Vagina (tissue), 2 donors: Measurements from ENCODE around the gene WSCD1.

Experiments
- POLR2A ChIP-seq, 2 donors: fragments of 450-650 bp; IDR thresholded peaks; one replicate each; pipeline ENCODE4 v1.6.1; 2017; ENCODE audit warnings: antibody characterized with exemption in 2 of 2, mild to moderate bottlenecking in 2 of 2, moderate library complexity in 2 of 2
- POLR2AphosphoS5 ChIP-seq, 2 donors: sonication (generic); formaldehyde crosslinking; IDR thresholded peaks; one replicate each; pipeline ENCODE4 v1.9.0; 2017; ENCODE audit warnings: antibody characterized with exemption in 2 of 2, mild to moderate bottlenecking in 2 of 2, low read depth in 1 of 2; ENCODE audit not compliant: insufficient read depth in 1 of 2
- TF ChIP-seq, protein P1 (sequence below), 3 experiments: fragments of 450-650 bp in 2 of 3; fragments of 200-600 bp in 1 of 3; sonication (generic) in 1 of 3; IDR thresholded peaks; one replicate each; pipeline ENCODE4 v1.5.1; 2017 to 2019; ENCODE audit warnings: antibody characterized with exemption in 3 of 3, mild to moderate bottlenecking in 2 of 3, moderate library complexity in 2 of 3

- TF ChIP-seq, protein P1, sequence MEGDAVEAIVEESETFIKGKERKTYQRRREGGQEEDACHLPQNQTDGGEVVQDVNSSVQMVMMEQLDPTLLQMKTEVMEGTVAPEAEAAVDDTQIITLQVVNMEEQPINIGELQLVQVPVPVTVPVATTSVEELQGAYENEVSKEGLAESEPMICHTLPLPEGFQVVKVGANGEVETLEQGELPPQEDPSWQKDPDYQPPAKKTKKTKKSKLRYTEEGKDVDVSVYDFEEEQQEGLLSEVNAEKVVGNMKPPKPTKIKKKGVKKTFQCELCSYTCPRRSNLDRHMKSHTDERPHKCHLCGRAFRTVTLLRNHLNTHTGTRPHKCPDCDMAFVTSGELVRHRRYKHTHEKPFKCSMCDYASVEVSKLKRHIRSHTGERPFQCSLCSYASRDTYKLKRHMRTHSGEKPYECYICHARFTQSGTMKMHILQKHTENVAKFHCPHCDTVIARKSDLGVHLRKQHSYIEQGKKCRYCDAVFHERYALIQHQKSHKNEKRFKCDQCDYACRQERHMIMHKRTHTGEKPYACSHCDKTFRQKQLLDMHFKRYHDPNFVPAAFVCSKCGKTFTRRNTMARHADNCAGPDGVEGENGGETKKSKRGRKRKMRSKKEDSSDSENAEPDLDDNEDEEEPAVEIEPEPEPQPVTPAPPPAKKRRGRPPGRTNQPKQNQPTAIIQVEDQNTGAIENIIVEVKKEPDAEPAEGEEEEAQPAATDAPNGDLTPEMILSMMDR (IDR thresholded peaks at IDR 0.05), result no peak
- TF ChIP-seq POLR2AphosphoS5 (IDR thresholded peaks at IDR 0.05; ENCODE audit: insufficient read depth in 1 of 2, low read depth in 1 of 2) (no peak), POLR2A (IDR thresholded peaks at IDR 0.05) (no peak)
Measured at GRCh38 chr17:6077752-6078151, 7.6 kb downstream of the WSCD1 start.
